GM19452 (cell line): ENCODE data around the gene IZUMO1R.
A peak's percentile ranks its signal among the peaks of the same experiment; 100 is the strongest.
"Not testable (repeated sequence)": the region's sequence is repeated elsewhere in the genome, so short reads cannot be mapped to it uniquely, and the experiment has no call there.

Experiments
- ATAC-seq: cut with Tn5 transposase; IDR thresholded peaks from one replicate; pipeline ENCODE4 v1.9.1; 2021; ENCODE audit not compliant: unreplicated experiment

IZUMO1R gene

DNA sequence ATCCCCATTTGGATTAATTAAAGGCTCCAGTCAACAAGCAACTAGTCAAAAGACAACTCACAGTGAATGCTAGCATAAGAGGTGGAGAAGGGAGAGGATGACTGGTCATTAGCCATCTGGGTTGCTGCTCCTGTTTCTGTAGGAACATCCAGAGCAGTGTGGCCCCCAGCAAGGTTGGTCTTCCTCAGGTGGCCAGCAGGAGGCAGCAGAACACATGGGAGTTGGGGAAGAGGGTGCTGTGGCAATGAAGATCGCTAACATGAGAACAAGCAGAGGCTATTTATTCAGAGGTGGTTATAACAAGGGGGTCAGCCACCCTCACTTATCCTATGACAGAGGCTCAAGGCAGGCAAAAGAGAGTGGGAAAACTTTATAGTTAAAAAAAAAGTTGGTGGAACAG is 21.3 kb downstream of the IZUMO1R start:
- ATAC-seq = peak; percentile 71

GRCh38 chr11:94326947-94327346 is 22.6 kb downstream of the IZUMO1R start:
- no peak for ATAC-seq

DNA sequence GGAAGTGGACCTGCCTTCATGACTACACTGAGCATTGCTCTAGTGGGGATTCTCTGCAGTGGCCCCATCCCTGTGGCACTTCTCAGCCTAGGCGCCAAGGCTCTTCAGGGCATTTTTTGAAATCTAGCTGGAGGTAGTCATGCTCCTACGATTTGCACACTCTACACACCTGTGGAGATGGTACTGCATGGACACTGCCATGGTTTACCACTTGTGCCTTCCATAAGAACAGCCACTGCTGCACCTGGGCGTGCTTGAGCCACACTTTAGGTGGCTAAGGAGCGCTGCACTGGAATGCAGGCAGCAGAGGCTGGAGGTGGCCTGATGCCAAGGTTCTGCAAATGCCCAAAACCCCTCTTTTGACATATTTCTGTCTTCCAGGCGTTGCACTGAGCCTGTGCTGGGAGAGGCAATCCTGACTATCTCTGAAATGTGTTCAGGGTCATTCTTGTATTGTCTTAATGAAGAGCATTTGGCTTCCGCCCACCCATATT is 24.3 kb downstream of the IZUMO1R start:
- ATAC-seq = no peak

DNA sequence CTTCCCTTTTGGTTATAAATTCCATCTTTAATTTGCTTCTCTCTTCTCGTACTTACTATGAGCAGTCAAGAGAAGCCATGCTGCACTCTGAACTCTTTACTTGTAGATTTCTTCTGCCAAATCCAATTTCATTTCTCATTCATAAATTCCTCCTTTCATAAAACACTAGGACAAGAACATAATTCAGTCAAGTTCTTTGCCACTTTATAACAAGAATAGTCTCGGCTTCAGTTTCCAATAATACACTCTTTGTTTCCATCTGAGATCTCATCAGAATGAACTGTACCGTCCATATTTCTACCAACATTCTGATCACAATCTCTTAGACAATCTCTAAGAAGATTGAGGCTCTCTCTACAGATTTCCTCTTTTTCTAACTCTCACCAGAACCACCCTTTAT is 25.1 kb downstream of the IZUMO1R start:
- no peak for ATAC-seq

GRCh38 chr11:94330789-94331188 is 26.4 kb downstream of the IZUMO1R start:
- ATAC-seq = no peak

DNA sequence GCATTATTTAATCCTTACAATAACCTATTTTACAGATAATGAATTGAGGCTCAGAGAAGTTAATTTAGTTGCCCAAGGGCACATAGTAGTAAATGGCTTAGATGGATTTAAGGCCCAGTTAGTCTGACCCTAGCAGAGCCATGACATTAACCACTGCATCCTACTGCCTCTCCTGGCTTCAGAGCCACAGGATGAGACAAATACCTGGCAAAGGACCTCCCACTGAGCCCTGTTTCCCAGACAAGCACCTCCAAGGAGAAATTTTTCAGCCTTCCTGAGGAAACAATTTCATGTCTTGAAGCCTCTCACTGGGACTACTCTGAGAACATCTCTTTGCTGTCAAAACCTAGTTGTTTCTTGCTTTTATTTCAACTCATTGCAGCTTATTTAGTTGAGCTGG is 28.4 kb downstream of the IZUMO1R start:
- no peak for ATAC-seq

GRCh38 chr11:94336033-94336432 is 31.7 kb downstream of the IZUMO1R start:
- ATAC-seq = no peak

GRCh38 chr11:94338651-94339050 is 34.3 kb downstream of the IZUMO1R start:
- no peak for ATAC-seq

GRCh38 chr11:94342250-94342649 is 37.9 kb downstream of the IZUMO1R start:
- ATAC-seq = no peak

- ATAC-seq = no peak
Measured at GRCh38 chr11:94343495-94343894, 39.1 kb downstream of the IZUMO1R start.

- ATAC-seq = not testable (repeated sequence)
Measured at GRCh38 chr11:94346311-94346710, 41.9 kb downstream of the IZUMO1R start.

DNA sequence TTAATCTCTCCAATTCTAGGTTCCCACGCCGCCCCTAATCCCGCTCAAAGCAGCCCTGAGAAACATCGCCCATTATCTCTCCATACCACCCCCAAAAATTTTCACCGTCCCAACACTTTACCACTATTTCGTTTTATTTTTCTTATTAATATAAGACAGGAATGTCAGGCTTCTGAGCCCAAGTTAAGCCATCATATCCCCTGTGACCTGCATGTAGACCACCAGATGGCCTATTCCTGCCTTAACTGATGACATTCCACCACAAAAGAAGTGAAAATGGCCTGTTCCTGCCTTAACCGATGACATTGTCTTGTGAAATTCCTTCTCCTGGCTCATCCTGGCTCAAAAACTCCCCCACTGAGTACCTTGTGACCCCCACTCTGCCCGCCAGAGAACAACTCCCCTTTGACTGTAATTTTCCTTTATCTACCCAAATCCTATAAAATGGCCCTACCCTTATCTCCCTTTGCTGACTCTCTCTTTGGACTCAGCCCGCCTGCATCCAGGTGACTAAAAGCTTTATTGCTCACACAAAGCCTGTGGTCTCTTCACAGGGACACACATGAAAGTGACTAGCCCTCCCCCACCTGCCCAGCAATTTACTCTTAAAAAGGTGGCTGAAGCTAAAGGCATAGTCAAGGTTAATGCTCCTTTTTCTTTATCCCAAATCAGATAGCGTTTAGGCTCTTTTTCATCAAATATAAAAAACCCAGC is 46.6 kb downstream of the IZUMO1R start:
- ATAC-seq = not testable (repeated sequence)
